Right lobe of liver (tissue), 4 donors: Measurements from ENCODE around the gene CAD.

Experiments used
- CTCF ChIP-seq, 4 donors: fragments of 200-600 bp in 3 of 4; fragments of 450-650 bp in 1 of 4; IDR thresholded peaks; one replicate each; pipeline versions ENCODE4 v1.5.1 to v1.8.0; 2016 to 2022; ENCODE audit warnings: antibody characterized with exemption in 4 of 4, mild to moderate bottlenecking in 2 of 4
- POLR2A ChIP-seq: fragments of 450-650 bp; IDR thresholded peaks from one replicate; pipeline ENCODE4 v1.6.1; 2017; ENCODE audit warnings: antibody characterized with exemption, mild to moderate bottlenecking
- donor health status: DM: no; HTN: no; CAD: no.
- donor health status: DM: no; HTN: no; CAD: no.
- donor health status: DM: no; HTN: yes; CAD: no.

GRCh38 chr2:27282892-27283291 is 65.7 kb downstream of the CAD start:
- TF ChIP-seq CTCF (IDR thresholded peaks at IDR 0.05) (no peak), POLR2A (no peak)
